GM10266 (cell line): ENCODE measurements around the gene NUMBL.

Experiments used
- DNase-seq: peaks from one replicate; pipeline ENCODE4 v3.0.0; 2012; ENCODE audit errors: extremely low spot score
- CTCF ChIP-seq: IDR thresholded peaks from 2 replicates; pipeline ENCODE4 v1.5.1; 2012; ENCODE audit warnings: mild to moderate bottlenecking, low read depth; ENCODE audit not compliant: control insufficient read depth, insufficient read depth; ENCODE audit errors: missing control alignments

NUMBL gene

DNA sequence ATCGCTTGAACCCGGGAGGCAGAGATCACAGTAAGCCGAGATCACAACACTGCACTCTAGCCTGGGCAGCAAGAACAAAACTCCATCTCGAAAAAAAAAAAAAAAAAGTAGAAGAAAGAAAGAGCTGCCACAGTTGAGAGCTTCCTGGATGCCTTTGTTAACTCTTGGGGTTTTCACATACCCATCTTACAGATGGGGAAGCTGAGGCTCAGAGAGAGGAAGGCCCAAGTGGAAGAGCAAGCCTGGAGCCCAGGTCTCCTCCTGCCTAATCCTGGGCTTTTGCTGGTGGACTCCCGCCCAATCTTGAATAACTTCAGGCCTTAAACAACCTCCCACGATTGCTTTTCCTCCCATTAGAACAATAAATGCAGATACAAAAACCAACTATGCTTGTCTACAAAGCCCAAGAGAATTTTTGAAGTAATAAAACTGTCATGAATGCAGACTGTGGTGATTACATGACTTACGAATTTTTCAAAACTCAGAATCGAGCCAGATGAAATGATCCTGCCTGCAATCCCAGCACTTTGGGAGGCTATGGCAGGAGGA is 47.6 kb downstream of the NUMBL start:
- no peak for DNase-seq
- no peak for TF ChIP-seq CTCF

GRCh38 chr19:40642051-40642706 is 48.3 kb downstream of the NUMBL start:
- no peak for DNase-seq
- no peak for TF ChIP-seq CTCF

DNA sequence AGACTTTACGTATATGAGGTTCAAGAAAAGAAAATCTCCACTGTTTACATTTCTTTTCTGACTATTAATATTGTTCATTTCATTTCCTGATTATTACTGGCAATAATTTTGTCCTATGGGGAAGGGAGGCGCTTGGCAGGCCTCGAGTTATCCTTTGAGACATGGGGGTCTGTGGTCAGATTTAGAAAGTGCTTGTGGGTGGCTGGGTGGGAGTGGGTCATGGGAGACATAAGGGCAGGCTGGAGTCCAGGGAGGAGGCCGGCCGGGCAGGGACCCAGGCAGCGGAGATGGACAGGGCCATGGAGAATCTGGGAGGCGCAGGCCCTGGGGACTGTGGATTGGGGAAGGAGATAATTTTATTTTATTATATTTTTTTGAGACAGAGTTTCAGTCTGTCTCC is 49.2 kb downstream of the NUMBL start:
- no peak for TF ChIP-seq CTCF
- no peak for DNase-seq

DNA sequence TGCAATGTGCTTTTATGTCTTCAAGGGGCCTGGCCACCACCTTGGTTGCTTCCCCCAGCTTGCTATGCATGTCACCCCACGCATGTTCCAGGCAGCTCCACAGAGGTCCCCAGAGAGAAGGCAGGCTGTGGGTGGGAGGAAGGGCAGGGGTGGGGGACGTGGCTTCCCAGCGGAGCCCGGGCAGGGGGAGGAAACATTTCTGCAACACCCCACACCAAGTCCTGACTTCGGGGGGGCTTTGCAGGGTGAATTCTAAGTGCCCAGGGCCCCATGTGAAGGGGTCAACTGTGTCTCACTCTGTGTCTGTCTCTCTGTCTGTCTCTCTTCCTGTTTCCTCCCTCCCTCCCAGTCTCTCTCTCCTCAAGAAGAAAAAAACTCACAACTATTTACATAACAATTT is 49.7 kb downstream of the NUMBL start:
- no peak for TF ChIP-seq CTCF
- DNase-seq, result no peak

GRCh38 chr19:40639638-40639982 is 50.8 kb downstream of the NUMBL start:
- no peak for TF ChIP-seq CTCF

GRCh38 chr19:40638327-40638726 is 52.1 kb downstream of the NUMBL start:
- no peak for TF ChIP-seq CTCF
- no peak for DNase-seq

More at GRCh38 chr19:40639638-40639982, 50.8 kb downstream of the NUMBL start:
- no peak for DNase-seq

- DNase-seq, result no peak
- TF ChIP-seq CTCF, result no peak
These were observed 57.2 kb downstream of the NUMBL start for GRCh38 chr19:40633207-40633606.
